ENCODE results near the gene PCDHGA8.

DNA sequence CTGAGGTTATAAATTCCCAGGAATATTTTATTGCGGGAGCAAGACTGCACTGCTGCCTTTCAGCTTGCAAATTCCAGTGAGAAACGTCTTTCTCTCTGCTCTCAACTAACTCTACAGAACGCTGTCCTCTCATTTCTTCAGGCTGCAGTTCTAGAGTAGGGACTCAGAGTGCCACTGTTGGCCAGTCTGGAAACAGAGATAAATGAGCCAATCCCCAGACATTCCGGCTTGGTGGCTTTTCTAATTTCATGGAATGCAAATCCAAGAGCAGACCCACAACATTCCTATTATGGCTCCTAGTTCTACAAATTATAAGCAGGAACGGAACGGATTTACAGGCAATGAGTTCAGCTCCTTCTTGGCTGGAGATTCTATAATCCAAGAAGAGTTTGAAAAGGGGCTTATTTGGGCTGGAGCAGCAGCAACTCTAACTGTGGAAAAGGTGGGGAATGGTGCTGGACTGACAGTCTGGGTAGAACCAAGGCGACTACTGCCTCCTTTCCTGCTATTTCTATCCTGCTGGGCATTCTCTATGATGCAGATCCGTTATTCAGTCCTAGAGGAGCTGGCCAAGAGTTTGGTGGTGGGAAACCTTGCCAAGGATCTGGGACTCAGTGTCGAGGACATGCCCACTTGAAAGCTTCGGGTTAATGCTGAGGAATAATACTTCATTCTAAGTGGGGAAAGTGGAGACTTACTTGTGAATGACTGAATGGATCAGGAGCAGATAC lies 47.1 kb downstream of the PCDHGA8 start:
- TF ChIP-seq BHLHE40 (IDR thresholded peaks at IDR 0.05; ENCODE audit: borderline replicate concordance) (no peak), SUZ12 (IDR thresholded peaks at IDR 0.05) (no peak), FOXM1 (IDR thresholded peaks at IDR 0.05; ENCODE audit: borderline replicate concordance) (no peak), FOXK2 (IDR thresholded peaks at IDR 0.05) (no peak), TARDBP (IDR thresholded peaks at IDR 0.05) (no peak), SP1 (IDR thresholded peaks at IDR 0.05) (no peak), LEF1 (IDR thresholded peaks at IDR 0.05; ENCODE audit: borderline replicate concordance) (no peak), NFRKB (IDR thresholded peaks at IDR 0.05) (no peak), ELF4 (IDR thresholded peaks at IDR 0.05) (no peak), FOXA1 (IDR thresholded peaks at IDR 0.05) (no peak), ZNF384 (IDR thresholded peaks at IDR 0.05) (no peak), HDGF (IDR thresholded peaks at IDR 0.05; ENCODE audit: borderline replicate concordance) (no peak)

All from HEK293T (cell line).